H9 (cell line): ENCODE measurements around the gene PACSIN2. TPM values are rescaled to one million over a fixed set of nuclear protein-coding genes. Genes with fewer than 3 reads are reported as not detected.

Source experiments
- DNase-seq: peaks from one replicate; pipeline ENCODE4 v3.0.0-alpha.2; 2017
- H2AFZ ChIP-seq: one replicate; pipeline ENCODE4 v1.6.1; 2013; ENCODE audit warnings: mild to moderate bottlenecking, low read length, control low read depth, moderate library complexity
- H2AK5ac ChIP-seq: 2 replicates; pipeline ENCODE4 v1.6.1; 2013; ENCODE audit warnings: low read length, control low read depth, mixed read lengths; ENCODE audit not compliant: insufficient read length
- H2BK120ac ChIP-seq: one replicate; pipeline ENCODE4 v1.6.1; 2013; ENCODE audit warnings: low read depth, mild to moderate bottlenecking, low read length, control low read depth, inconsistent platforms; ENCODE audit not compliant: poor library complexity, severe bottlenecking
- H2BK12ac ChIP-seq: 2 replicates; pipeline ENCODE4 v1.6.1; 2013; ENCODE audit warnings: low read length, control low read depth, mixed read lengths, low read depth; ENCODE audit not compliant: insufficient read length
- H2BK15ac ChIP-seq: 2 replicates; pipeline ENCODE4 v1.6.1; 2013; ENCODE audit warnings: low read depth, low read length, control low read depth
- H2BK20ac ChIP-seq: one replicate; pipeline ENCODE4 v1.6.1; 2013; ENCODE audit warnings: low read depth, mild to moderate bottlenecking, low read length, control low read depth, inconsistent platforms; ENCODE audit not compliant: poor library complexity, severe bottlenecking
- H2BK5ac ChIP-seq: 2 replicates; pipeline ENCODE4 v1.6.1; 2013; ENCODE audit warnings: low read length, control low read depth, mixed read lengths; ENCODE audit not compliant: insufficient read length
- H3K14ac ChIP-seq: 2 replicates; pipeline ENCODE4 v1.6.1; 2013; ENCODE audit warnings: low read length, control low read depth; ENCODE audit not compliant: insufficient read depth
- H3K18ac ChIP-seq: 2 replicates; pipeline ENCODE4 v1.6.1; 2013; ENCODE audit warnings: low read depth, mild to moderate bottlenecking, mixed read lengths, low read length, control low read depth; ENCODE audit not compliant: insufficient read length
- H3K23ac ChIP-seq: 2 replicates; pipeline ENCODE4 v1.6.1; 2013; ENCODE audit warnings: low read length, control low read depth, mixed read lengths, low read depth; ENCODE audit not compliant: insufficient read length
- H3K23me2 ChIP-seq: 2 replicates; pipeline ENCODE4 v1.6.1; 2013; ENCODE audit warnings: low read depth, mild to moderate bottlenecking, mixed read lengths, low read length, control low read depth; ENCODE audit not compliant: insufficient read length, poor library complexity, severe bottlenecking
- H3K27ac ChIP-seq: 2 replicates; pipeline ENCODE4 v1.5.1; 2013; ENCODE audit warnings: low read length, control low read depth, mixed read lengths, low read depth; ENCODE audit not compliant: insufficient read length
- H3K27me3 ChIP-seq: 2 replicates; pipeline ENCODE4 v1.6.1; 2013; ENCODE audit warnings: low read length, control low read depth, inconsistent platforms; ENCODE audit not compliant: insufficient read depth
- H3K4ac ChIP-seq: 2 replicates; pipeline ENCODE4 v1.6.1; 2013; ENCODE audit warnings: low read depth, mild to moderate bottlenecking, control low read depth, inconsistent platforms, low read length, moderate library complexity
- H3K4me1 ChIP-seq: 2 replicates; pipeline ENCODE4 v1.6.1; 2013; ENCODE audit warnings: low read length, control low read depth, inconsistent platforms; ENCODE audit not compliant: insufficient read depth
- H3K4me2 ChIP-seq: 2 replicates; pipeline ENCODE4 v1.6.1; 2013; ENCODE audit warnings: low read length, control low read depth, mixed read lengths; ENCODE audit not compliant: insufficient read length, insufficient read depth
- H3K56ac ChIP-seq: 2 replicates; pipeline ENCODE4 v1.6.1; 2013; ENCODE audit warnings: low read depth, mild to moderate bottlenecking, mixed read lengths, low read length, control low read depth; ENCODE audit not compliant: insufficient read length
- H3K79me1 ChIP-seq: 2 replicates; pipeline ENCODE4 v1.6.1; 2013; ENCODE audit warnings: low read depth, mild to moderate bottlenecking, moderate library complexity, low read length, control low read depth, inconsistent platforms; ENCODE audit not compliant: insufficient read depth, poor library complexity, severe bottlenecking
- H3K79me2 ChIP-seq: 2 replicates; pipeline ENCODE4 v1.6.1; 2013; ENCODE audit warnings: low read length, control low read depth, inconsistent platforms; ENCODE audit not compliant: insufficient read depth
- H3K9ac ChIP-seq: 2 replicates; pipeline ENCODE4 v1.6.1; 2013; ENCODE audit warnings: low read length, control low read depth, mixed read lengths; ENCODE audit not compliant: insufficient read length; ENCODE audit errors: extremely low read depth
- H3K9me3 ChIP-seq: one replicate; pipeline ENCODE4 v1.6.1; 2013; ENCODE audit warnings: low read depth, low read length, inconsistent platforms; ENCODE audit not compliant: control insufficient read depth
- H3T11ph ChIP-seq: one replicate; pipeline ENCODE4 v1.6.1; 2013; ENCODE audit warnings: mild to moderate bottlenecking, low read length, control low read depth, inconsistent platforms
- H4K20me1 ChIP-seq: one replicate; pipeline ENCODE4 v1.6.1; 2013; ENCODE audit not compliant: control insufficient read depth, insufficient read length, insufficient read depth
- H4K5ac ChIP-seq: 2 replicates; pipeline ENCODE4 v1.6.1; 2013; ENCODE audit warnings: low read depth, mild to moderate bottlenecking, mixed read lengths, low read length, control low read depth; ENCODE audit not compliant: insufficient read length
- H4K8ac ChIP-seq: replicated peaks from 2 replicates; pipeline ENCODE4 v1.6.1; 2013; ENCODE audit warnings: low read length, control low read depth, mixed read lengths, low read depth; ENCODE audit not compliant: insufficient read length
- H4K91ac ChIP-seq: 2 replicates; pipeline ENCODE4 v1.6.1; 2013; ENCODE audit warnings: low read depth, mild to moderate bottlenecking, moderate library complexity, mixed read lengths, low read length, control low read depth; ENCODE audit not compliant: insufficient read length
- H3K27ac Mint-ChIP-seq, 3 experiments: 2 replicates in 2 of 3; 3 replicates in 1 of 3; pipeline ENCODE4 v1.8.0; 2020 to 2021; ENCODE audit warnings: mixed read lengths in 3 of 3, mild to moderate bottlenecking in 1 of 3, moderate library complexity in 1 of 3
- H3K27me3 Mint-ChIP-seq: 2 replicates; pipeline ENCODE4 v1.8.0; 2021; ENCODE audit warnings: low read depth, mild to moderate bottlenecking, moderate library complexity, mixed read lengths
- H3K36me3 Mint-ChIP-seq, 3 experiments: 2 replicates in 2 of 3; 3 replicates in 1 of 3; pipeline ENCODE4 v1.8.0; 2020 to 2021; ENCODE audit warnings: low read depth in 3 of 3, mixed read lengths in 3 of 3; ENCODE audit not compliant: insufficient read depth in 1 of 3
- H3K4me1 Mint-ChIP-seq, 2 experiments: 2 replicates each; pipeline ENCODE4 v1.8.0; 2020; ENCODE audit warnings: mixed read lengths in 2 of 2
- H3K4me3 Mint-ChIP-seq, 2 experiments: 2 replicates in 1 of 2; 3 replicates in 1 of 2; pipeline ENCODE4 v1.8.0; 2020 to 2021; ENCODE audit warnings: mild to moderate bottlenecking in 2 of 2, mixed read lengths in 2 of 2, moderate library complexity in 1 of 2
- H3K9me3 Mint-ChIP-seq, 2 experiments: 2 replicates in 1 of 2; 3 replicates in 1 of 2; pipeline ENCODE4 v1.8.0; 2020; ENCODE audit warnings: mild to moderate bottlenecking in 2 of 2, mixed read lengths in 2 of 2, moderate library complexity in 1 of 2
- CTCF ChIP-seq: fragments of 200-600 bp; sonication (generic); conservative IDR thresholded peaks from 3 replicates; pipeline ENCODE4 v1.8.0; 2021; ENCODE audit warnings: antibody characterized with exemption, mild to moderate bottlenecking
- WGBS: extraction: QIAGEN DNeasy Blood & Tissue Kit; methylation state at CpG from one replicate; pipeline ENCODE4 v1.1.7; 2013; ENCODE audit warnings: missing lambda C conversion rate, low lambda C conversion rate, mixed read lengths; ENCODE audit not compliant: insufficient read length; ENCODE audit errors: extremely low coverage; 5-methylcytosine and 5-hydroxymethylcytosine counted together
- total RNA-seq: library from RNA; stranded (reverse); gene quantifications from 2 replicates; pipeline ENCODE4 v1.2.1, GENCODE V29; 2021

Gene PACSIN2
- total RNA-seq, 1 experiment from 2014 or later, result 62.3 TPM

GRCh38 chr22:43018615-43019014, 3.7 kb upstream of the PACSIN2 start:
- no peak overlapping the region for H3K56ac ChIP-seq
- H2BK12ac ChIP-seq, result no peak overlapping the region
- H3K9me3 ChIP-seq, result no peaks in the 10 kb centered on the region
- no peak overlapping the region for H2AFZ ChIP-seq
- TF ChIP-seq CTCF, result no peak
- no peaks in the 10 kb centered on the region for H3K4me1 ChIP-seq
- H3K27ac ChIP-seq, result no peak overlapping the region
- Mint-ChIP-seq H3K4me3 (no peak overlapping the region), H3K27me3 (peaks cover 11% of the 10 kb centered on the region), H3K36me3 (peaks cover 2 to 7% (median 5%) of the 10 kb centered on the region in 3 experiments; a peak in 4 of 7 replicates), H3K9me3 (peaks cover 3% of the 10 kb centered on the region in 2 experiments; a peak in 3 of 5 replicates), H3K4me1 (peaks cover 7 to 9% of the 10 kb centered on the region in 2 experiments), H3K27ac (no peak overlapping the region)
- H3T11ph ChIP-seq, result no peak overlapping the region
- H3K27me3 ChIP-seq, result no peaks in the 10 kb centered on the region
- no CpG with 5 or more reads among the region's 6 CpGs for WGBS
- H4K8ac ChIP-seq, result no peak overlapping the region
- no peak overlapping the region for H3K4me2 ChIP-seq
- no peak overlapping the region for H3K4ac ChIP-seq
- peaks cover 9% of the 10 kb centered on the region for H3K23me2 ChIP-seq
- no peak overlapping the region for H2AK5ac ChIP-seq
- no peak overlapping the region for H3K14ac ChIP-seq
- H3K23ac ChIP-seq, result no peak overlapping the region
- no peak overlapping the region for H2BK5ac ChIP-seq
- no peak overlapping the region for H4K91ac ChIP-seq
- DNase-seq, result no peak
- no peak overlapping the region for H3K9ac ChIP-seq
- H4K20me1 ChIP-seq, result no peaks in the 10 kb centered on the region
- no peak overlapping the region for H4K5ac ChIP-seq
- no peaks in the 10 kb centered on the region for H3K79me1 ChIP-seq
- H3K18ac ChIP-seq, result no peak overlapping the region
- no peak overlapping the region for H2BK20ac ChIP-seq
- no peak overlapping the region for H2BK120ac ChIP-seq
- peaks cover 2% of the 10 kb centered on the region; the same call in 1 of the 2 replicates for H3K79me2 ChIP-seq
- H2BK15ac ChIP-seq, result no peak overlapping the region
